GM12892 (cell line): ENCODE data around the gene CACNA1E.

Experiments used
- POLR2A ChIP-seq: IDR thresholded peaks from 2 replicates; pipeline ENCODE4 v1.6.1; 2011; ENCODE audit warnings: low read depth, low read length, control low read depth
- POLR2AphosphoS5 ChIP-seq: IDR thresholded peaks from 2 replicates; pipeline ENCODE4 v1.6.1; 2011; ENCODE audit warnings: low read depth, low read length, control low read depth
- TAF1 ChIP-seq: IDR thresholded peaks from 2 replicates; pipeline ENCODE4 v1.6.1; 2011; ENCODE audit warnings: low read depth, mild to moderate bottlenecking, control low read depth, low read length, borderline replicate concordance

GRCh38 chr1:181458419-181458818, 24.9 kb upstream of the CACNA1E start:
- no peak for TF ChIP-seq POLR2A
- TF ChIP-seq POLR2AphosphoS5: no peak
- TF ChIP-seq TAF1: no peak
